GM12801 (cell line): ENCODE data around the gene ZNF282.

Experiments used
- TF ChIP-seq, protein P1 (sequence below): IDR thresholded peaks from one replicate; pipeline ENCODE4 v1.5.1; 2011; ENCODE audit warnings: control low read depth; ENCODE audit not compliant: insufficient read length; ENCODE audit errors: extremely low read depth

The ZNF282 gene

DNA sequence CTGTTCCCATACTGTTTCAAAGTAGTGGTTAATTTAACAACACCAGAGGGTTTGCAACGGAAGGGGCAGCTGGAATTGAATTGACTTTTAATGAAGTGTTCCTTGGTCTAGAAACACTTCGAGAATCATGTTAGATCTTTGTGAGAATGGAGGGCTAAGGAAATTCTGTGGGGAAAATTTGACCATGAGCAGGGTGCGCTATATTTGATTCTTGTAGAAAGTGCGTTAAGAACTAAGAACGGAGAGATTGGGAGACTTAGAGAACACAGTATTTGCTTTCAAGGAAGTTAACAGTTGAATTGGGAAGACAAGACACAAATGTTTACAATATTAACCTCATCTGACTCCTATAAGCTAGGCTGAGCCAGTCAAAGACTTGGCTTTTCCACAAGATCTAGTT is 45.3 kb downstream of the ZNF282 start:
- TF ChIP-seq, protein P1, sequence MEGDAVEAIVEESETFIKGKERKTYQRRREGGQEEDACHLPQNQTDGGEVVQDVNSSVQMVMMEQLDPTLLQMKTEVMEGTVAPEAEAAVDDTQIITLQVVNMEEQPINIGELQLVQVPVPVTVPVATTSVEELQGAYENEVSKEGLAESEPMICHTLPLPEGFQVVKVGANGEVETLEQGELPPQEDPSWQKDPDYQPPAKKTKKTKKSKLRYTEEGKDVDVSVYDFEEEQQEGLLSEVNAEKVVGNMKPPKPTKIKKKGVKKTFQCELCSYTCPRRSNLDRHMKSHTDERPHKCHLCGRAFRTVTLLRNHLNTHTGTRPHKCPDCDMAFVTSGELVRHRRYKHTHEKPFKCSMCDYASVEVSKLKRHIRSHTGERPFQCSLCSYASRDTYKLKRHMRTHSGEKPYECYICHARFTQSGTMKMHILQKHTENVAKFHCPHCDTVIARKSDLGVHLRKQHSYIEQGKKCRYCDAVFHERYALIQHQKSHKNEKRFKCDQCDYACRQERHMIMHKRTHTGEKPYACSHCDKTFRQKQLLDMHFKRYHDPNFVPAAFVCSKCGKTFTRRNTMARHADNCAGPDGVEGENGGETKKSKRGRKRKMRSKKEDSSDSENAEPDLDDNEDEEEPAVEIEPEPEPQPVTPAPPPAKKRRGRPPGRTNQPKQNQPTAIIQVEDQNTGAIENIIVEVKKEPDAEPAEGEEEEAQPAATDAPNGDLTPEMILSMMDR, result no peak

DNA sequence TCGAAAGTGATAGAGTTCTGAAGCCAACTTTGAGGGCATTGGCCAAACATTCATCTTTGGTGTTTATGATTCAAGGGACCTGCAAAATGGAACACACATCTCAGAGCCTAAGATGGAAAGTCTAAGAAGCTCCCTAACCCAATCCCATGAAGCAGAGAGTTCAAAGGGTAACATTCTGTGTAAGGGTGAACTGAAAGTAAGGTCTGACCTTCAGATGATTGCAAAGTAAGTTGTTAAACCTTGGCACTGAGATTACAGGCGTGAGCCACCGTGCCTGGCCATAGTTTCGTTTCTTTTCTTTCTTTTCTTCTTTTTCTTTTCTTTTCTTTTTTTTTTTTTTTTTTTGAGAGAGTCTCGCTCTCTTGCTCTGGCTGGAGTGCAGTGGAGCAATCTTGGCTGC is 46.4 kb downstream of the ZNF282 start:
- TF ChIP-seq, protein P1, result no peak

DNA sequence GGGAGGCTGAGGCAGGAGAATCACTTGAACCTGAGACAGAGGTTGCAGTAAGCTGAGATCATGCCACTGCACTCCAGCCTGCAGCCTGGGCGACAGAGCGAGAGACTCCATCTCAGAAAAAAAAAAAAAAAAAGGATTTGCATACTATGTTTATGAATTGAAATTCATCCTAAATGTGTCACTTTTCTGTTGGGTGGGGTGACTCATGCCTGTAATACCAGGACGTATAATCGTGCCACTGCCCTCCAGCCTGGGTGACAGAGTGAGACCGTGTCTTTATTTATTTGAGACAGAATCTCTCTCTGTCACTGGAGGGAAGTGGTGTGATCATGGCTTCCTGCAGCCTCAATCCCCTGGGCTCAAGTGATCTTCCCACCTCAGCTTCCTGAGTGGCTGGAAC is 49.9 kb downstream of the ZNF282 start:
- TF ChIP-seq, protein P1, result no peak

DNA sequence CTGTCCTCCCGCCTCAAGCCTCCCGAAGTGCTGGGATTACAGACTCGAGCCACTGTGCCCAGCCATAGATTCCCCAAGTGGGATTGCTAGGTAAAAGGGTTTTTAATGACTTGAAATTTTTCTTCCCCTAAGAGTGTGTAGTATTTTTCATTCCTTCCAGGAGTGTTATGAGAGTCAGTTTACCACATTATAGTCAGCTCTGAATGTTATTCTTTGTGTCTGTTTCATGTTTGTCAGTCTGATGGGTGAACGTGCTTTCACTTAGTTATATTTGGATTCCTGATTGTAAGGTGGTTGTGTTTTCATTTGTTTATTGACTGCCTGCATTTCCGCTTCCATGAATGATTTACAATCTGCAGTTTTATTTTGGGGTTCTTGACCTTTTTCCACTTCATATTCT is 50.4 kb downstream of the ZNF282 start:
- TF ChIP-seq, protein P1, result no peak

DNA sequence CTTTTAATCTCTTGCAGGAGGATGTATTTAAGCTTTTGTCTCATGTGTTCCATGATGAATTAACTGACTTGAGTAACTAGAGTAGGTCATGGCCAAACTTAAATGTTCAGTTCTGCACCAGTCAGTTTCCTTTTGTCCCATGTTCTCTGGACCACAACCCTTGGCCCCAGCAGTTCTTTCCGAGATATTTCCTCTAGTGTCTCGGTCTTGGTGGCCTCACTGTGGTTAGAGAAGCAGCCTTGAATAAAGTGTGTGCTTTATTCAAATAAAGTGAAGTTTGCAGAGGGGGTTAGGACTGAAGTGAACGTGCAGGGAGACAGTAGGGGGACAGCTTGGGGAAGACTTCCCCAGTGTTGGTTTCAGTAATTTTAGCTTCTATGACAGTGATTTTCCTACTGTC is 53.4 kb downstream of the ZNF282 start:
- TF ChIP-seq, protein P1, result no peak

DNA sequence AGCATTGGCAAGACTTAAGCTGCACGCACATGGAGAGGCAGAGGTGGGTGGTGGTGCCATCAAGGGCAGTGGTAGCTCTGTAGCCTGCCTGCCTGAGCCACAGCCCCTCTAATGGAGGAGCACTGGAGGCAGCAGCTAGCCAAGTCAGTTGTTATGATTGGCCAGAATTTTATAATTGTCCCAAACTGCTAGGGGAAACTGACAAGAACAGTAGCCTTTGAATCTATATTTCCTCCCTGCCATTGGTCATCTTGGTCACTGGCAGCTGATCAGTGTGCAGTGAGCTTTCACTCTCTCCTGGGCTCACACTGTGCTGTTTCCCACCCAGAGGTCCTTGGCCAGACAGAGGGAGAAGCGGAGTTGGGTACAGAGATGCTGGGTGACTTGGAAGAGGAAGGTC is 57.0 kb downstream of the ZNF282 start:
- TF ChIP-seq, protein P1, result no peak

DNA sequence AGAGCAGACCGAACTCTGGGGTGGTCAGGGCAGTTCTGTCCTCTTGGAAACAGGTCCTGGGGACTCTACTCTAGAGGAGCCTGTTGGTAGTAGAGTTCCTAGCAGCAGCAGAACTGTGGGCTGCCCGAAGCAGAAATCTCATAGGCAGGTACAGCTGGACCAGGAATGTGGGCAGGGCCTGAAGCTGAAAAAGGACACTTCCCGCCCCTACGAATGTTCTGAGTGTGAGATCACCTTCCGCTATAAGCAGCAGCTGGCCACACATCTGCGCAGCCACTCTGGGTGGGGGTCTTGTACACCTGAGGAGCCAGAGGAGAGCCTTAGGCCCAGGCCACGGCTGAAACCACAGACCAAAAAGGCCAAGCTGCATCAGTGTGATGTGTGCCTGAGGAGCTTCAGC is 58.3 kb downstream of the ZNF282 start:
- TF ChIP-seq, protein P1, result no peak
